Skeletal muscle satellite cell (primary cell): Measurements from ENCODE around the gene ARL15.

Experiments used
- H3K27me3 ChIP-seq: 2 replicates; pipeline ENCODE4 v1.7.0; 2013; ENCODE audit warnings: low read length; ENCODE audit not compliant: control insufficient read depth, insufficient read depth
- H3K36me3 ChIP-seq: 2 replicates; pipeline ENCODE4 v1.7.0; 2013; ENCODE audit warnings: mild to moderate bottlenecking, control low read depth, low read length; ENCODE audit not compliant: insufficient read depth
- H3K4me1 ChIP-seq: 2 replicates; pipeline ENCODE4 v1.7.0; 2013; ENCODE audit warnings: low read length; ENCODE audit not compliant: control insufficient read depth, insufficient read depth
- H3K4me2 ChIP-seq: 2 replicates; pipeline ENCODE4 v1.7.0; 2013; ENCODE audit warnings: mild to moderate bottlenecking, low read length
- H3K4me3 ChIP-seq: 2 replicates; pipeline ENCODE4 v1.7.0; 2013; ENCODE audit warnings: low read length
- H3K9ac ChIP-seq: 2 replicates; pipeline ENCODE4 v1.7.0; 2013; ENCODE audit warnings: mild to moderate bottlenecking, low read depth, low read length, moderate library complexity
- H3K9me3 ChIP-seq: replicated peaks from 2 replicates; pipeline ENCODE4 v1.7.0; 2013; ENCODE audit warnings: mild to moderate bottlenecking, control low read depth, low read length

ARL15 gene

GRCh38 chr5:54263447-54263846 is 46.9 kb downstream of the ARL15 start:
- no peaks in the 10 kb centered on the region for H3K36me3 ChIP-seq
- no peaks in the 10 kb centered on the region for H3K9me3 ChIP-seq
- peaks cover 6% of the 10 kb centered on the region for H3K4me1 ChIP-seq
- H3K4me3 ChIP-seq = no peak overlapping the region
- H3K9ac ChIP-seq = no peak overlapping the region
- H3K27me3 ChIP-seq = no peaks in the 10 kb centered on the region
- no peak overlapping the region for H3K4me2 ChIP-seq

DNA sequence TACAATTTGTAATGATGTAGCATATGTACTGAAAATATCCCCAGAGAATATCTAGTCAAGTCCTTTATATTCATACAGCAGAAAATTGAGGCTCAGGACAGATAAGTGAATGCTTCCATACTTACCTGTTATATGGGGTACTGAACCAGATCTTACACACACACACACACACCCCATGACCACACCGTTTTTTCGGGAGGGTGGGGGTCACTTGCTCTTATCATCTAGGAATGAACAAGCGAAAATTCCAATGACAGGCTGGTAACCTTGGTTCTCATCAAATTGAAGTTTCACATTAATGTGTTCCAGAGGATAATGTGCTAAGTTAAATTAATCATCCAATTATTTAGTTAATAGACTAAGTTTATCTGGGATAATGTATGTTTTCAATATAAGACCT is 48.8 kb downstream of the ARL15 start:
- Histone ChIP-seq H3K27me3 (no peaks in the 10 kb centered on the region), H3K36me3 (no peaks in the 10 kb centered on the region), H3K4me3 (no peak overlapping the region), H3K4me1 (peaks cover 6% of the 10 kb centered on the region), H3K9ac (no peak overlapping the region), H3K9me3 (no peaks in the 10 kb centered on the region), H3K4me2 (no peak overlapping the region)

DNA sequence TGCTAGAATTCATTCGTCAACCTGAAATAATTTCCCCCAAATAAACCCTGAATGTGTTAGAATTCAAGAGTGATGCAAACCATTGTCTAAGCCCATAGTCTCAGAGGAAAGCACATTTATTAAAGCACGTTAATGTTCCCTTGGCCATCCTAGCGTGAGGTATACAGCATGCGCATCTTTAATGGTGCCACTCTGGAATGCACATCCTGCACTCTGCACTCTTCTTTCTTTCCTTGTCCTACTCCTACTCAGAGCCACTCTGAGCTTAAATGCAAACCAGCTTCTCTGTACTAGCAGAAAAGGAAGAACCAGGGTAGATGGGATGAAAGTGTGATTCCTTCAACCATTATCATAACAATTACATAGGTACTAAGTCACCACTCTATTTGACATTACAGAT is 50.4 kb downstream of the ARL15 start:
- H3K27me3 ChIP-seq = no peaks in the 10 kb centered on the region
- no peaks in the 10 kb centered on the region for H3K9me3 ChIP-seq
- no peak overlapping the region for H3K4me2 ChIP-seq
- H3K4me1 ChIP-seq = peaks cover 6% of the 10 kb centered on the region
- H3K36me3 ChIP-seq = no peaks in the 10 kb centered on the region
- H3K9ac ChIP-seq = no peak overlapping the region
- H3K4me3 ChIP-seq = no peak overlapping the region

- Histone ChIP-seq H3K4me1 (peaks cover 6% of the 10 kb centered on the region), H3K9me3 (no peaks in the 10 kb centered on the region), H3K4me2 (no peak overlapping the region), H3K4me3 (no peak overlapping the region), H3K36me3 (no peaks in the 10 kb centered on the region), H3K27me3 (no peaks in the 10 kb centered on the region), H3K9ac (no peak overlapping the region)
Measured at GRCh38 chr5:54259090-54259489, 51.3 kb downstream of the ARL15 start.

- peaks cover 6% of the 10 kb centered on the region for H3K4me1 ChIP-seq
- no peaks in the 10 kb centered on the region for H3K9me3 ChIP-seq
- no peak overlapping the region for H3K9ac ChIP-seq
- no peaks in the 10 kb centered on the region for H3K36me3 ChIP-seq
- H3K4me2 ChIP-seq = no peak overlapping the region
- H3K27me3 ChIP-seq = no peaks in the 10 kb centered on the region
- no peak overlapping the region for H3K4me3 ChIP-seq
Measured at GRCh38 chr5:54257366-54258118, 52.8 kb downstream of the ARL15 start.

GRCh38 chr5:54254482-54255198 is 55.7 kb downstream of the ARL15 start:
- peaks cover 6% of the 10 kb centered on the region for H3K4me1 ChIP-seq
- no peak overlapping the region for H3K4me3 ChIP-seq
- H3K9me3 ChIP-seq = no peaks in the 10 kb centered on the region
- no peak overlapping the region for H3K9ac ChIP-seq
- peak overlapping the region; percentile 17 for H3K4me2 ChIP-seq
- no peaks in the 10 kb centered on the region for H3K36me3 ChIP-seq
- H3K27me3 ChIP-seq = no peaks in the 10 kb centered on the region

DNA sequence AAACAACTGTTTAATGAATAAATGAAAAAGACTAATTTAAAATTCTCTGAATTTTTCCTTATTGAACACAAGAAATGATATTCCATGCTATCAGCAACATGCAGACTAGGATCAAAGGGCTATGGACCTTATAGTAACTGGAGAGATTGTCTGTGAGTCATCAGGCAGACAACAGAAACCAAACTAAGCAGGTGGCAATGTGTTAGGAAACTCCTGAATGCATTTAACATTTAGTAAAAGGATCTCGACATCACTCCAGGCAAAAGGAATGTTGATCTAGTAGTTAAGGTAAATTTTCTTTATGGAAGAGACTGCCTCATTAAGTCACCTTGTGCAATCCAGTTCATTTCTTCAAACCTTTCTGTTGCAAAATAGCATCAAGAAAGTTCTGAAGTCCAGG is 58.4 kb downstream of the ARL15 start:
- Histone ChIP-seq H3K4me1 (no peaks in the 10 kb centered on the region), H3K4me3 (no peak overlapping the region), H3K27me3 (no peaks in the 10 kb centered on the region), H3K9ac (no peak overlapping the region), H3K4me2 (no peak overlapping the region), H3K9me3 (no peaks in the 10 kb centered on the region), H3K36me3 (no peaks in the 10 kb centered on the region)

DNA sequence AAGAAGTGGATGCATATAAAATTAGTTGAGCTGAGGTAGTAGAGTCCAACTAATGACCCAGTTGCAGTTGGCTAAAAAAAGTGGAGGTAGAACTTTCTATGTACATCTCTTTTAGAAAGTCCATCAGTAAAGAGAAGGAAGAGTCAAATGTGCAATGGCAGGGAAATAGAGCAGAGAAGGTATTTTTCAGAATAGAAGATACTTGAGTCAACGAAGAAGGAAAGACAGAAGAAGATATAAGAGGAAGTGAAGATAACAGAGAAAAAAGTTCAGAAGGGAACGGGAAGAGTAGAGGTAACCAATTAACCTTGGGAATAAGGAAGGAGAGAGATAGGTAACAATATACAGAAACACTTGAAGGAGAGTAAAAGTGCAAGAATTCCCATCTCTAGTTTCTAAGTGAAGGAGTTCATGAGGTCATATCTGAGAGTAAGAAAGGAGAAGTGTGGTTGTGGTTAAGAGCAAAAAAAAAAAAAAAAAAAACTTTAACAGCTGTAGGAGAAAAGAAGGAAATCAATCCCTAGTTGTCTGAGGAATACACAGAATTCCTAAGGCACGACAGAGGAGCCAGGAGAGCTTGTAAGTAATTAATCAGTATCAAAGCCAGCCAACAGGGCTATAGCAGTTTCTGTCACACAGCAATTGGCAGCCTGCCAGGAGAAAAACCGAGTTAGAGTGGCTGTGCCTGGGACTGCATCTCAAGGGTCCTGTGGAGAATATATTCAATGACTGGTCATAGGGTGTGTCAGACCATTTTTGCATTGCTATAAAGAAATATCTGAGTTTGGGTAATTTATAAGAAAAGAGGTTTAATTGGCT is 61.0 kb downstream of the ARL15 start:
- Histone ChIP-seq H3K4me1 (no peaks in the 10 kb centered on the region), H3K4me3 (no peak overlapping the region), H3K9me3 (no peaks in the 10 kb centered on the region), H3K36me3 (no peaks in the 10 kb centered on the region), H3K27me3 (no peaks in the 10 kb centered on the region), H3K9ac (no peak overlapping the region), H3K4me2 (no peak overlapping the region)

- H3K27me3 ChIP-seq = no peaks in the 10 kb centered on the region
- no peak overlapping the region for H3K4me2 ChIP-seq
- H3K36me3 ChIP-seq = no peaks in the 10 kb centered on the region
- no peaks in the 10 kb centered on the region for H3K9me3 ChIP-seq
- H3K4me1 ChIP-seq = no peaks in the 10 kb centered on the region
- no peak overlapping the region for H3K4me3 ChIP-seq
- H3K9ac ChIP-seq = no peak overlapping the region
Measured at GRCh38 chr5:54247226-54247625, 63.1 kb downstream of the ARL15 start.

DNA sequence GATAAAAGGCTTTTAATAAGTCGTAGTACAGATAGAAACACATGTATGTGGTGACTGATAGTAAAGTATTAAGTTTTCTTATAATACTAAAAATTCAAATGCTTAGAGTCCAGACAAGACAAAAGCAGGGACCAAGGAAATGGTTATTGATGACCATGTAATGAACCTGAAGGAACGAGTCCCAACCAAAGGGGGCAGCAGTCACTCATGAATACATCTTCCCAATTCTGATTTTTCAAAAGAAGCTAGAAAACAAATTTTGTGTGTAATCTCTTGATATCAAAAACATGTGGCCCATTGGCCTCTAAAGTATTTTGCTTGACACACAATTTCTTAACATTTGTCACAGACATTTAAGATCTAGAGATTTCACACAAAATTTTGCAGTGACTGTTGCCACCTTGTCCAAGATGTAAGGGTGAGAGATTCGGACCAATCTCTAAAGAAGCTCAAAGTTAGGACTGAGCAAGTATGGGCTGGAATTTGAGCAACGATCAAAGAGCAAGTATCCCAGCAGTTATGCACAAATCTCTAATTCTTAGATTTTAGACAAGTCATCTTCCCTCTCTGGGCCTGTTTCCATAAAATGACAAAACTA is 66.8 kb downstream of the ARL15 start:
- no peaks in the 10 kb centered on the region for H3K27me3 ChIP-seq
- no peak overlapping the region for H3K4me2 ChIP-seq
- H3K4me1 ChIP-seq = no peaks in the 10 kb centered on the region

DNA sequence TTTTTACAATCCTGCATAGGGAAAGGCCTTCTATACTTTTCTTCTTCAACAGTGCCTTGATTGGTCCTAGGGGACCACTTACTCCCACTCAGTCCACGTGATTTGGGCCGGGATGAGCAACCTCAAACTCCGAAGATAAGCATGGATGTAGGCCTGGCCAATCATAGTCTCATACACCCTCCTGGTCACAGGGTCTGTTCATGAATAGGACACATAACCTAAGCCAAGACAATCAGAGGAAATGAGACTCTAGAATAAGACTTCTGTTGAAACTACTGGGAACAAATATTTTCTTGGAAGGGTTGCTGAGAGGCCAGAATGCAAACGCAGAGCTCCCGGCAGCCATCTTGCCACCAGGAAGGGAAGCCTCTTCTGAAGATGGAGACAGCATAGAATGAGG is 68.1 kb downstream of the ARL15 start:
- Histone ChIP-seq H3K4me1 (no peaks in the 10 kb centered on the region), H3K36me3 (no peaks in the 10 kb centered on the region), H3K27me3 (no peaks in the 10 kb centered on the region), H3K9me3 (no peaks in the 10 kb centered on the region), H3K4me3 (no peak overlapping the region), H3K4me2 (no peak overlapping the region), H3K9ac (no peak overlapping the region)

More for the DNA sequence above, 66.8 kb downstream of the ARL15 start:
- H3K9ac ChIP-seq = no peak overlapping the region
- H3K9me3 ChIP-seq = no peaks in the 10 kb centered on the region
- H3K36me3 ChIP-seq = no peaks in the 10 kb centered on the region
- H3K4me3 ChIP-seq = no peak overlapping the region
